ENCODE measurements around the gene ABCC9.
"Not testable (repeated sequence)": the region's sequence is repeated elsewhere in the genome, so short reads cannot be mapped to it uniquely, and the experiment has no call there.

ABCC9 gene

GRCh38 chr12:21933656-21934055 lies 7.6 kb downstream of the ABCC9 start:
- no peak for DNase-seq

- DNase-seq = not testable (repeated sequence)
Observed at GRCh38 chr12:21929972-21930371, 11.3 kb downstream of the ABCC9 start.

GRCh38 chr12:21925296-21925913 lies 15.8 kb downstream of the ABCC9 start:
- DNase-seq = no peak

- DNase-seq = no peak
Observed at GRCh38 chr12:21921436-21921835, 19.8 kb downstream of the ABCC9 start.

GRCh38 chr12:21918456-21918855 lies 22.8 kb downstream of the ABCC9 start:
- DNase-seq = no peak

- no peak for DNase-seq
Observed at GRCh38 chr12:21913823-21914222, 27.4 kb downstream of the ABCC9 start.

GRCh38 chr12:21912318-21912717 lies 28.9 kb downstream of the ABCC9 start:
- DNase-seq = no peak

- no peak for DNase-seq
Observed at GRCh38 chr12:21911832-21912231, 29.4 kb downstream of the ABCC9 start.

GRCh38 chr12:21910657-21911056 lies 30.6 kb downstream of the ABCC9 start:
- DNase-seq = no peak

GRCh38 chr12:21907948-21908837 lies 33.0 kb downstream of the ABCC9 start:
- no peak for DNase-seq

GRCh38 chr12:21906919-21907493 lies 34.2 kb downstream of the ABCC9 start:
- no peak for DNase-seq

- not testable (repeated sequence) for DNase-seq
Observed at GRCh38 chr12:21899532-21899931, 41.7 kb downstream of the ABCC9 start.

GRCh38 chr12:21895651-21896050 lies 45.6 kb downstream of the ABCC9 start:
- no peak for DNase-seq

- no peak for DNase-seq
Observed at GRCh38 chr12:21894792-21895595, 46.2 kb downstream of the ABCC9 start.

GRCh38 chr12:21893924-21894323 lies 47.3 kb downstream of the ABCC9 start:
- no peak for DNase-seq

- DNase-seq = no peak
Observed at GRCh38 chr12:21892341-21892740, 48.9 kb downstream of the ABCC9 start.

- no peak for DNase-seq
Observed at GRCh38 chr12:21891751-21892217, 49.4 kb downstream of the ABCC9 start.

- DNase-seq = no peak
Observed at GRCh38 chr12:21888276-21888863, 52.9 kb downstream of the ABCC9 start.

- DNase-seq = no peak
Observed at GRCh38 chr12:21884936-21885335, 56.3 kb downstream of the ABCC9 start.

- DNase-seq = no peak
Observed at GRCh38 chr12:21882635-21883034, 58.6 kb downstream of the ABCC9 start.

GRCh38 chr12:21881965-21882364 lies 59.3 kb downstream of the ABCC9 start:
- DNase-seq = no peak

- DNase-seq = no peak
Observed at GRCh38 chr12:21879312-21879711, 61.9 kb downstream of the ABCC9 start.
